Measurements from ENCODE around the gene TOP3A. TPM values are rescaled to one million over a fixed set of nuclear protein-coding genes. Genes with fewer than 3 reads are reported as not detected.

Gene TOP3A
- total and polyA plus RNA-seq, 11 donors, result 9.4 to 26.1 (median 12.8) TPM

- Histone ChIP-seq H3K4me1 (peaks cover 0 to 28% (median 23%) of the 10 kb centered on the region in 12 donors), H3K4me3 (no peak overlapping the region), H3K27ac (peak overlapping the region; percentile 29 to 88 (median 74)), H3K27me3 (no peaks in the 10 kb centered on the region), H3K9me3 (no peaks in the 10 kb centered on the region), H3K36me3 (peaks cover 5 to 100% (median 97%) of the 10 kb centered on the region in 9 donors)
- DNase-seq (peak in 4 of 5 donors; percentile 57 to 74 (median 68)), ATAC-seq (peak; percentile 45 to 81 (median 51))
- TF ChIP-seq POLR2A (IDR thresholded peaks at IDR 0.05) (no peak), CTCF (IDR thresholded peaks at IDR 0.05) (peak; percentile 29 to 72 (median 56))
- intact Hi-C loops (cut with DNase I), result no loop called here
- WGBS, 4 donors, result 20 to 30% (median 26%) methylated on average over 9 of the region's 9 CpGs
These were observed 66.5 kb downstream of the TOP3A start for GRCh38 chr17:18248300-18248731.

GRCh38 chr17:18247613-18248001, 67.2 kb downstream of the TOP3A start:
- Histone ChIP-seq H3K36me3 (peaks cover 5 to 98% (median 91%) of the 10 kb centered on the region in 9 donors), H3K4me3 (no peak overlapping the region), H3K4me1 (peaks cover 0 to 28% (median 23%) of the 10 kb centered on the region in 12 donors), H3K27ac (peak overlapping the region; percentile 24 to 88 (median 68)), H3K27me3 (no peaks in the 10 kb centered on the region), H3K9me3 (no peaks in the 10 kb centered on the region)
- no peak for TF ChIP-seq CTCF (IDR thresholded peaks at IDR 0.05)
- TF ChIP-seq POLR2A (IDR thresholded peaks at IDR 0.05), result no peak
- peak in 2 of 5 donors; percentile 31 to 60 for DNase-seq
- intact Hi-C loops (cut with DNase I), result loop anchor here in 1 of 10 donors (2.0 kb wide), 1 partner anchor 13 kb away; the partner anchor contains the start of gene MIEF2
- peak in 3 of 4 donors; percentile 3 to 19 (median 19) for ATAC-seq
- 62 to 72% (median 68%) methylated on average over 20 to 30 of the region's 30 CpGs for WGBS, 4 donors

- Histone ChIP-seq H3K9me3 (no peaks in the 10 kb centered on the region), H3K27me3 (no peaks in the 10 kb centered on the region), H3K4me1 (peaks cover 0 to 28% (median 23%) of the 10 kb centered on the region in 12 donors), H3K27ac (peak overlapping the region in 10 of 12 donors; percentile 24 to 88 (median 74)), H3K36me3 (peaks cover 5 to 98% (median 90%) of the 10 kb centered on the region in 9 donors), H3K4me3 (no peak overlapping the region)
- intact Hi-C loops (cut with DNase I), result loop anchor here in 1 of 10 donors (2.0 kb wide), 1 partner anchor 14 kb away; the partner anchor contains the start of gene MIEF2
- peak in 4 of 5 donors; percentile 47 to 67 (median 62) for DNase-seq
- WGBS, 4 donors, result 42 to 60% (median 56%) methylated on average over 16 to 46 of the region's 46 CpGs
- ATAC-seq, result peak in 3 of 4 donors; percentile 33 to 62 (median 42)
- TF ChIP-seq CTCF (IDR thresholded peaks at IDR 0.05), result no peak
- no peak for TF ChIP-seq POLR2A (IDR thresholded peaks at IDR 0.05)
These were observed 67.7 kb downstream of the TOP3A start for GRCh38 chr17:18246880-18247612.

GRCh38 chr17:18246109-18246725, 68.6 kb downstream of the TOP3A start:
- H3K4me3 ChIP-seq, result no peak overlapping the region

More at GRCh38 chr17:18246109-18246725, 68.6 kb downstream of the TOP3A start:
- no peak for DNase-seq
- 90 to 95% (median 92%) methylated on average over 15 to 24 of the region's 24 CpGs for WGBS, 4 donors
- ATAC-seq, result no peak
- TF ChIP-seq POLR2A (IDR thresholded peaks at IDR 0.05) (no peak), CTCF (IDR thresholded peaks at IDR 0.05) (no peak)
- Histone ChIP-seq H3K4me1 (peaks cover 0 to 28% (median 23%) of the 10 kb centered on the region in 12 donors), H3K36me3 (peaks cover 0 to 97% (median 89%) of the 10 kb centered on the region in 9 donors), H3K27me3 (no peaks in the 10 kb centered on the region), H3K27ac (peak overlapping the region in 3 of 12 donors; percentile 70 to 87 (median 78)), H3K9me3 (no peaks in the 10 kb centered on the region)
- intact Hi-C loops (cut with DNase I), result loop anchor here in 1 of 10 donors (2.0 kb wide), 1 partner anchor 15 kb away; the partner anchor contains the start of gene MIEF2
